ENCODE results near the gene GLIPR1. TPM values are rescaled to one million over a fixed set of nuclear protein-coding genes. Genes with fewer than 3 reads are reported as not detected.

Gene GLIPR1
- total RNA-seq, 2 experiments from 2014 or later = 55.3 to 74.8 TPM

DNA sequence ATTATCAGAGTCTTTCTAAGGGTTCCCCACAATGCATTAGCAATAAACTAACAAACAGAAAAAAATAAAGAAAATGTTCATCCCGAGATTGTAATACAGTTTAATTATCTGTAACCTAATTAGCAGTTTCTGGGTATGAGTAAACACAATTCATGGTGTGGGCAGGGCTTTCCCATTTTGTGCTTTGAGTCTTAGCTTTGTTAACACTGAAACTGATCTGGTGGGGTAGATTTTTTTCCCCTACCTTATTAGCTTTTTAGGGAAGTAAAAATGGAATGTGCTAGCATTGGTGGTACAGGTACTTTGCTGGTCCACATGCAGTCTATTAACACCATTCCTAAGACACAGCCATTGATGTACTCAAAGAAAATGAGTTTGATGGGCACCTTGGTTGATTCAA, 49.3 kb downstream of the GLIPR1 start:
- Mint-ChIP-seq H3K4me3 (no peak overlapping the region), H3K4me1 (peaks cover 10% of the 10 kb centered on the region), H3K36me3 (no peaks in the 10 kb centered on the region), H3K9me3 (ENCODE audit: low read depth) (no peaks in the 10 kb centered on the region), H3K27ac (no peak overlapping the region), H3K27me3 (peaks cover 16% of the 10 kb centered on the region)
- CTCF ChIA-PET = interaction anchor here (4.3 kb wide), 1 partner anchor 502 kb away, joined by 42 read pairs; the partner anchor contains the start of gene PHLDA1
- DNase-seq (no peak), ATAC-seq (no peak)

DNA sequence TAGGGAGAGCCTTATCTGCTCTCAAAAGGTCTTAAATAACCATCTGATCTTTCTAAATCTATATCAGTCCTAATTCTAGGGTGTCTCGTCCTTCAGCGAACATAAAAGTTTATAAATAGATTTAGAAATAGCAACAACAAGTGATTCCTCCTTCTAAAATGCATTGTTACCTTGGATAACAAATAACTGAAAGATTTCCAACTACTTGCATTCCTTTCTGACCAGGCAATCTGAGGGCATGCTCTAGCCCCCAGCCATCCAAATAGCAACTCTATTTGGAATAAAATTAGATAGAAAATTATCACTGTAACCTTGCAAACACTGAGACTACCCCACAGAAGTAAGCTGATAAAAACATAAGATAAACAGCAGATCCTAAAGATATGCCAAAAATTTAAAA, 52.7 kb downstream of the GLIPR1 start:
- Mint-ChIP-seq H3K27ac (no peak overlapping the region), H3K4me1 (no peaks in the 10 kb centered on the region), H3K27me3 (peaks cover 6% of the 10 kb centered on the region), H3K36me3 (no peaks in the 10 kb centered on the region), H3K9me3 (ENCODE audit: low read depth) (no peaks in the 10 kb centered on the region), H3K4me3 (no peak overlapping the region)
- ATAC-seq (no peak), DNase-seq (no peak)
- CTCF ChIA-PET = interaction anchor here (0.7 kb wide), 1 partner anchor 498 kb away, joined by 3 read pairs; the partner anchor contains the start of gene PHLDA1

DNA sequence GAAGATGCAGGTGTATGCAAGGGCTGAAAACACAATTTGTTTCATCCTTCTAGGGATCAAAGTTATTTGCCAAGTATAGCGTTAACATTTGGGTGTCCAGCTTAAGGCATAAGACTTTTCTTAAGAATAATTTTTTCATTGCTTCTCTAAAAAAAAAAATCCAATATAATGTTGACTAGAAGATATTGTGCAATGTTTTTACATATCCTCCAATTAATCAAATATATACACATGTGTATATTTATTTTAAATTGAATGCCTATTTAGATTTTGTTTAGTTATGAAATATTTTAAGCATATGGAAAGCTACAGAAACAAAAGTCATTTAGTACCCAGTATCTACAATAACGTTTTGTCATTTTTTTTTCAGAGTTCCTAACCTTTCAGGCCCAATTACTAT, 59.3 kb downstream of the GLIPR1 start:
- H3K36me3 Mint-ChIP-seq = no peaks in the 10 kb centered on the region
- CTCF ChIA-PET = no interaction called here
- peaks cover 25% of the 10 kb centered on the region for H3K27me3 Mint-ChIP-seq

DNA sequence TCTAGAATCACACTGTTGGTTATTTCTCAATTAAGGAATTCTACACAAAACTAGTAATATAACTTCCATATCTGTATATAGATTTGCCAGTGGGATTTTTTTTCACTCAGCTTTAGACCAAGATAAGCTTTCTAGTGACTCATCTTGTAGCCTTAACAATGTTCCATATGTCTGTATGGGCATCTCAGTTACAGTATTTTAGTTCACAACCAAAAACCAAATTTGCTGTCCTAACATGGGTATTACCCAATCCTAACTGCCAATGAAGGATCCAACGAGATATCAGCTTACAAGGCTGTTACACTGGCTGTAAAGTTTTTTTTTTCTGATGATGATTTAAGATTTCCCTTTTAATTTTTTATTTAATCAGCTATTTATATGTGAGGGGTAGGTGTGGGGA, 62.4 kb downstream of the GLIPR1 start:
- DNase-seq (no peak), ATAC-seq (no peak)
- Mint-ChIP-seq H3K36me3 (no peaks in the 10 kb centered on the region), H3K9me3 (ENCODE audit: low read depth) (no peaks in the 10 kb centered on the region), H3K4me3 (no peak overlapping the region), H3K27me3 (peaks cover 44% of the 10 kb centered on the region), H3K27ac (no peak overlapping the region), H3K4me1 (no peaks in the 10 kb centered on the region)
- CTCF ChIA-PET = no interaction called here

More for the DNA sequence above, 59.3 kb downstream of the GLIPR1 start:
- ATAC-seq = no peak
- H3K27ac Mint-ChIP-seq = no peak overlapping the region
- DNase-seq = no peak
- no peaks in the 10 kb centered on the region for H3K4me1 Mint-ChIP-seq
- H3K4me3 Mint-ChIP-seq = no peak overlapping the region
- H3K9me3 Mint-ChIP-seq (ENCODE audit: low read depth) = no peaks in the 10 kb centered on the region

DNA sequence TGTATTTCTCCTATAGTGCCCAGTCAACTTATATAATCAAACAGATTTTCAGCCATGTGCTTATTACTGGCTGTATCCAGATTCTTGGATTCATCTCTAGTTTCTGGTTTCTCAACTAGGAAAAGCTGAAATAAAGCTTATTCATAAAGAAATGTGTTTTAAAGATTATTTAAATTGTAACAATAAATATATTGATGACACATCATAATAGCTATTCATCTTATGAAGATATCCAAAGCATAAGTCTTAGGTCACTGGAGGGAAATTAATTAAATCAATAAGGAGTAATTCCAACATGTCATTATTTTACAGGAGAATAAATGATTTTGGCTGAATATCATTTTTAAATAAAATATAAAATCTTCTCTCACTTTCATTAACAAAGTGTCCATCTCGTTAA, 63.0 kb downstream of the GLIPR1 start:
- Mint-ChIP-seq H3K9me3 (ENCODE audit: low read depth) (no peaks in the 10 kb centered on the region), H3K4me1 (no peaks in the 10 kb centered on the region), H3K36me3 (no peaks in the 10 kb centered on the region), H3K27me3 (peaks cover 50% of the 10 kb centered on the region), H3K4me3 (no peak overlapping the region), H3K27ac (no peak overlapping the region)
- no peak for DNase-seq
- ATAC-seq = no peak
- CTCF ChIA-PET = no interaction called here

DNA sequence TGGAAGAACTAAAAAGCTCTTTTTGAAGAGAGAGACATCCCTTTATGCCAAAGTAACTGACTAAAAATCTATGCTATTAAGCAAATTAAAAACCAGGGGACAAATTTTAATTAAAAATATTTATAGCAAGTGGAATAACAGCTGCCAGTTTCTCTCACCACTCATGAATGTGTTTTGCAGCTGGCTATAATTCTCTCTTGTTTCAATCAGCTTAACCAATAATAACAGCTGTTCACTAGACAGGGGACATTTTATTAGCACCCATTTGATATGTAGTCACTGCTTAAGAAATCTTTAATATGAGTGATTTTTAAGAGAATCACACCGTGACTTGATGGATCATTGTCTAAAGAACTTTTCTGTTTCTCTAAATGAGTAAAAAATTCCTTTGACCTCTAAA, 65.1 kb downstream of the GLIPR1 start:
- no peaks in the 10 kb centered on the region for H3K9me3 Mint-ChIP-seq (ENCODE audit: low read depth)
- H3K27me3 Mint-ChIP-seq = peaks cover 55% of the 10 kb centered on the region
- H3K36me3 Mint-ChIP-seq = no peaks in the 10 kb centered on the region
- no peak for DNase-seq
- peaks cover 3% of the 10 kb centered on the region for H3K4me1 Mint-ChIP-seq
- ATAC-seq = no peak
- H3K27ac Mint-ChIP-seq = no peak overlapping the region
- no peak overlapping the region for H3K4me3 Mint-ChIP-seq
- CTCF ChIA-PET = interaction anchor here (0.8 to 1.9 kb wide), 4 partner anchors 9 to 44 kb away, joined by 3 to 7 read pairs (median 4); no protein-coding TSS in a partner anchor

DNA sequence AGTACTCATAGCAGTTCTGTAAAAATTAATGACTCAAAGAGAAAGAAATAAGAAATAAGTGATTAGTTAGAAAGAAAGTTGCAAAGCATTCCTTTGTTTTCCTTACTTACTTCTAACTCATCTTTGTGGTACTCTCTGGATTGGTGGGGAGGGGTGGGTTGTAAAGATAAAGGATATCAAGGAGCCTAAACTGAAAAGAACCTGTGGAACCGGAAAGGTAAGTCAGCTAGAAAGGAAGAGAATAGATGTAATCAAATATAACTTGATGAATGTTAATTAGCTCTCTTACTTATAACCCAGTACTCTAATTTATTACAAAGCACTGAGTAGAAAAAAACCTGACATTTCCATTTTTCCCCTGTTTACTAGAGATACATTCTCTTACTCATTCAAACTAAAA, 68.3 kb downstream of the GLIPR1 start:
- H3K4me3 Mint-ChIP-seq = no peak overlapping the region
- no peak overlapping the region for H3K27ac Mint-ChIP-seq
- peaks cover 66% of the 10 kb centered on the region for H3K27me3 Mint-ChIP-seq
- DNase-seq = no peak
- H3K36me3 Mint-ChIP-seq = no peaks in the 10 kb centered on the region
- CTCF ChIA-PET = no interaction called here
- H3K4me1 Mint-ChIP-seq = peaks cover 3% of the 10 kb centered on the region
- H3K9me3 Mint-ChIP-seq (ENCODE audit: low read depth) = no peaks in the 10 kb centered on the region
- no peak for ATAC-seq

DNA sequence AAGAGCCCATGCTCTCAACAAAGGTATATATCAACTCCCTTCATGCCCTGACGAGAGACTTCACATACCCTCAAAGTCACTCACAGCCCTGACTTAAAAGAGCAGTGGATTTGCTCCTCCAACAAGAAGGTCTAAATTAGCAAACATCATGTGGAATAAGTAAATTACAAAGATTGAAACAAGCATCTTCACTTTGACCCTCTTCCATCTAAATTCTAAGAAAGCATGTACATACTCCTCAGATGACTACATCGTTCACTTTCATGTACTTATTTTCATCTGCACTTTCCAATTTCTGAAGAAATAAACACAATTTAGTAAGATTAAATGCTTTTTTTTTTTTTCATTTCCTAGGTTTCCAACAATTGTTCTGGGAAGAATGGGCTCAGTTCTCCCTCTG, 69.4 kb downstream of the GLIPR1 start:
- H3K36me3 Mint-ChIP-seq = no peaks in the 10 kb centered on the region
- DNase-seq (no peak), ATAC-seq (no peak)
- no peaks in the 10 kb centered on the region for H3K9me3 Mint-ChIP-seq (ENCODE audit: low read depth)
- CTCF ChIA-PET = no interaction called here
- peaks cover 68% of the 10 kb centered on the region for H3K27me3 Mint-ChIP-seq
- H3K4me1 Mint-ChIP-seq = peaks cover 3% of the 10 kb centered on the region
- no peak overlapping the region for H3K27ac Mint-ChIP-seq
- H3K4me3 Mint-ChIP-seq = no peak overlapping the region

DNA sequence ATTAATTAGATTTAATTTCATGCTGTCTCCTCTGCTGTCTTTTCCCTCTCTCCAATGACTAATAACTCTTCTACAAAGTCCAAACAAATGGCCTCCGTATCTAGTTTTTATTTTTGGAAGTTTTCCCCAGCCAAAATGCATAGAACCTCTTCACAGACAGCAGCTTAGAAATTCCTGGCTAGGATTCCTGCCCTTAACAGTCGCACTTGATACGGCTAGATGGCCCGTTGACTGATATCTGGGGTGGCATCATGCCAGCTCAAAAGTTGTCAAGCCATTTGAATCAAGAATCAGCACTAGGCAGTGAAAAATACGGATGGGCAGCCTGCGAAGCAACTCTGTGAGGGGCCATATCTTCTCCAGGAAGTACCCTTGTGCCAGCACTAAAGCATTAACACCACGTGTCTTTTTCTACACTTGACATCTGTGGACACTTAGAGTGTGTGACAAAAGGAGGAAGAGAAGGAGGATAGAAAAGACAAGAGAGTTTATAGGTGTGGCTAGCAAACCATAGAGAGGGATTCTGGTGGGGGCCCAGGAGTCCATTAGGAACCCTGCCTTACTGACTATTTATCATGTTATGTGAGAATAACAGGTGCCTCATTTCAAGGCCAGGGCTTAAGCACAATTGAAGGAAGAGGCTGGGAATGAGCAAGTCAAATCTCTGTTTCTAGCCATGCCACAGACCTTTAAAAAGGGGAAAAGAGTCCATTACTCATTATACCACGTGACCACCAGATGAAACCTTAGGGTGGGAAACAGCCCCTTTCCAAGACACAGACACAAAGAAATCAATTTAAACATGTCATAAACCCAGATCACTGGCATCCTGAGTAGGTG, 70.1 kb downstream of the GLIPR1 start:
- DNase-seq (no peak), ATAC-seq (no peak)
- Mint-ChIP-seq H3K4me1 (peaks cover 3% of the 10 kb centered on the region), H3K36me3 (no peaks in the 10 kb centered on the region), H3K4me3 (no peak overlapping the region), H3K27me3 (peaks cover 66% of the 10 kb centered on the region), H3K9me3 (ENCODE audit: low read depth) (no peaks in the 10 kb centered on the region), H3K27ac (no peak overlapping the region)
- CTCF ChIA-PET = interaction anchor here (0.7 to 0.8 kb wide), 2 partner anchors 10 to 362 kb away, joined by 3 to 4 read pairs; no protein-coding TSS in a partner anchor

DNA sequence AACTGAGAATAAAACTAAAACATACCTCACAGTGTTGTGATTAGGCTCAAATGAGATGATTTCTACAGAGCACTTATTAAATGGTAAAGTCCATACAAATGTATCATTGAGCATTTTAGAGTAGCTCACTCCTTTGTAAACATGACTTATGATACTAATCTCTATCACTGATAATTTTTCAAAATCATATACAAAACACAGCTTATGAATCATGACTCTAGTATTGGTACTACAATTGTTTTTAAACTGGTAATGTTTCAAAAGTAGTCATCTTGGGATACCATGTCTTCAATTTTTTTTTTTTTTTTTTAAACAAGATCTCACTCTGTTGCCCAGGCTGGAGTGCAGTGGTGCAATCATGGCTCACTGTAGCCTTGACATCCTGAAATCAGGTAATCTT, 70.9 kb downstream of the GLIPR1 start:
- Mint-ChIP-seq H3K27me3 (peaks cover 64% of the 10 kb centered on the region), H3K27ac (no peak overlapping the region), H3K4me1 (peaks cover 3% of the 10 kb centered on the region), H3K9me3 (ENCODE audit: low read depth) (no peaks in the 10 kb centered on the region), H3K36me3 (no peaks in the 10 kb centered on the region), H3K4me3 (no peak overlapping the region)
- no peak for ATAC-seq
- no peak for DNase-seq
- CTCF ChIA-PET = interaction anchor here (0.7 to 0.8 kb wide), 2 partner anchors 9 to 361 kb away, joined by 3 to 4 read pairs; no protein-coding TSS in a partner anchor

DNA sequence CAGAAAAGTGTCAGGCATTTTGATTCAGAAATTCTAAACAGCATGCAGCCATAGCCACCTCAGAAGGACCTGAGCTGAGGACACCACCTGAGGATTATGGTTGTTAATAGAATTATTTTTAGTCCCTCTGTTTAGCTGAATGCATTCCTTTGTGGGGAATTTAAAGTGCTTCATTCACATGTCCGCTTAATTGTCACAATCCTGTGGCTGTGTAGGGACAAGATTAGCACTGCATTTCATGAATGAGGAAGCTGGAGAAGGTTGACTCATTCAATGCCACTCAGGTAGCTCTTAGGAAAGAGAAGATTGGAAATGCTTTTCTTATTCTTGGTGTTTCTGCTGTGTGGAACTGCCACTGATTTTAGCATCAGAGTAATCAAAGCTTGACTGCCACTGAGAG, 72.8 kb downstream of the GLIPR1 start:
- ATAC-seq = no peak
- DNase-seq = no peak
- CTCF ChIA-PET = no interaction called here
- H3K4me1 Mint-ChIP-seq = peaks cover 3% of the 10 kb centered on the region
- no peak overlapping the region for H3K27ac Mint-ChIP-seq
- H3K36me3 Mint-ChIP-seq = no peaks in the 10 kb centered on the region
- H3K9me3 Mint-ChIP-seq (ENCODE audit: low read depth) = no peaks in the 10 kb centered on the region
- H3K27me3 Mint-ChIP-seq = peaks cover 60% of the 10 kb centered on the region
- no peak overlapping the region for H3K4me3 Mint-ChIP-seq

Other genes with a start within 250 kb of the GLIPR1 start
- 1 to 10 TPM; 6.3 to 9.3 TPM for gene CAPS2, start 150.4 kb upstream of the GLIPR1 start, total RNA-seq
- gene GLIPR1L1, start 146.1 kb upstream of the GLIPR1 start, total RNA-seq = not detected
- gene GLIPR1L2, start 89.7 kb upstream of the GLIPR1 start, total RNA-seq = not detected
- 10 to 100 TPM; 68.5 to 97.7 TPM for gene KRR1, start 30.9 kb downstream of the GLIPR1 start, total RNA-seq

All from activated CD8-positive, alpha-beta memory T cell treated with anti-CD3 and anti-CD28 coated beads, Interleukin-2, amount 10 ng/mL, durations not matched to agents 7 days and 5 days (primary cell).